BLaER1 (cell line): ENCODE measurements around the gene CDH4.

Experiments
- H3K27ac ChIP-seq: shearing (Covaris generic); formaldehyde crosslinking; 2 replicates; pipeline ENCODE4 v1.8.1; 2022
- H3K27me3 ChIP-seq: shearing (Covaris generic); formaldehyde crosslinking; 2 replicates; pipeline ENCODE4 v1.8.1; 2022
- H3K36me3 ChIP-seq: shearing (Covaris generic); formaldehyde crosslinking; 2 replicates; pipeline ENCODE4 v1.8.1; 2022
- H3K4me1 ChIP-seq: shearing (Covaris generic); formaldehyde crosslinking; 2 replicates; pipeline ENCODE4 v1.8.1; 2022
- H3K4me2 ChIP-seq: shearing (Covaris generic); formaldehyde crosslinking; 2 replicates; pipeline ENCODE4 v1.8.1; 2022
- H3K4me3 ChIP-seq: shearing (Covaris generic); formaldehyde crosslinking; 2 replicates; pipeline ENCODE4 v1.8.1; 2022
- H3K9ac ChIP-seq: shearing (Covaris generic); formaldehyde crosslinking; 2 replicates; pipeline ENCODE4 v1.8.1; 2022
- H3K9me3 ChIP-seq: shearing (Covaris generic); formaldehyde crosslinking; 2 replicates; pipeline ENCODE4 v1.8.1; 2022
- H4K20me1 ChIP-seq: shearing (Covaris generic); formaldehyde crosslinking; 2 replicates; pipeline ENCODE4 v1.8.1; 2022
- Cebpa-rat ChIP-seq: shearing (Covaris generic); IDR thresholded peaks from 2 replicates; pipeline ENCODE4 v1.8.1; 2022

CDH4 gene

GRCh38 chr20:61736001-61736635, 484.1 kb downstream of the CDH4 start:
- Histone ChIP-seq H3K27me3 (0 out of 2 replicates have a peak, but pooled peaks cover 10% of the 10 kb centered on the region), H3K4me2 (peak overlapping the region; percentile 97)

GRCh38 chr20:61736751-61737310, 484.8 kb downstream of the CDH4 start:
- Histone ChIP-seq H3K36me3 (no peaks in the 10 kb centered on the region), H3K4me2 (peak overlapping the region; percentile 97), H3K27ac (no peak overlapping the region), H3K9ac (no peak overlapping the region), H4K20me1 (peaks cover 44% of the 10 kb centered on the region), H3K27me3 (0 out of 2 replicates have a peak, but pooled peaks cover 10% of the 10 kb centered on the region), H3K9me3 (no peaks in the 10 kb centered on the region), H3K4me3 (no peak overlapping the region), H3K4me1 (peaks cover 76% of the 10 kb centered on the region)
- TF ChIP-seq Cebpa-rat: no peak

More at GRCh38 chr20:61736001-61736635, 484.1 kb downstream of the CDH4 start:
- Histone ChIP-seq H3K9ac (no peak overlapping the region), H4K20me1 (peaks cover 44% of the 10 kb centered on the region), H3K9me3 (no peaks in the 10 kb centered on the region), H3K36me3 (no peaks in the 10 kb centered on the region), H3K4me1 (peaks cover 71% of the 10 kb centered on the region), H3K27ac (no peak overlapping the region), H3K4me3 (no peak overlapping the region)
- no peak for TF ChIP-seq Cebpa-rat

- Histone ChIP-seq H3K9ac (no peak overlapping the region), H3K9me3 (no peaks in the 10 kb centered on the region), H3K4me1 (peaks cover 77% of the 10 kb centered on the region), H3K36me3 (no peaks in the 10 kb centered on the region), H3K4me2 (peak overlapping the region; percentile 97), H3K4me3 (no peak overlapping the region), H3K27ac (no peak overlapping the region), H3K27me3 (0 out of 2 replicates have a peak, but pooled peaks cover 10% of the 10 kb centered on the region), H4K20me1 (peaks cover 47% of the 10 kb centered on the region)
- TF ChIP-seq Cebpa-rat: no peak
These were observed 485.3 kb downstream of the CDH4 start for GRCh38 chr20:61737346-61737745.

- Histone ChIP-seq H3K27me3 (0 out of 2 replicates have a peak, but pooled peaks cover 10% of the 10 kb centered on the region), H3K4me2 (peak overlapping the region; percentile 66), H3K27ac (no peak overlapping the region), H4K20me1 (peaks cover 53% of the 10 kb centered on the region), H3K9ac (no peak overlapping the region), H3K9me3 (no peaks in the 10 kb centered on the region), H3K36me3 (no peaks in the 10 kb centered on the region), H3K4me3 (no peak overlapping the region), H3K4me1 (peaks cover 77% of the 10 kb centered on the region)
- no peak for TF ChIP-seq Cebpa-rat
These were observed 485.9 kb downstream of the CDH4 start for GRCh38 chr20:61737812-61738443.

- Histone ChIP-seq H3K27me3 (0 out of 2 replicates have a peak, but pooled peaks cover 10% of the 10 kb centered on the region), H3K4me2 (peak overlapping the region; percentile 66), H3K4me3 (no peak overlapping the region), H3K36me3 (no peaks in the 10 kb centered on the region), H3K9me3 (no peaks in the 10 kb centered on the region), H4K20me1 (peaks cover 60% of the 10 kb centered on the region), H3K4me1 (peaks cover 77% of the 10 kb centered on the region), H3K27ac (no peak overlapping the region), H3K9ac (no peak overlapping the region)
- TF ChIP-seq Cebpa-rat: no peak
These were observed 486.6 kb downstream of the CDH4 start for GRCh38 chr20:61738601-61739069.

- peaks cover 63% of the 10 kb centered on the region for H4K20me1 ChIP-seq
- peaks cover 77% of the 10 kb centered on the region for H3K4me1 ChIP-seq
- H3K27ac ChIP-seq: no peak overlapping the region
- peak overlapping the region; percentile 66 for H3K4me2 ChIP-seq
- H3K9ac ChIP-seq: no peak overlapping the region
- 0 out of 2 replicates have a peak, but pooled peaks cover 10% of the 10 kb centered on the region for H3K27me3 ChIP-seq
- H3K9me3 ChIP-seq: no peaks in the 10 kb centered on the region
- no peak overlapping the region for H3K4me3 ChIP-seq
- H3K36me3 ChIP-seq: no peaks in the 10 kb centered on the region
- TF ChIP-seq Cebpa-rat: no peak
These were observed 487.2 kb downstream of the CDH4 start for GRCh38 chr20:61739086-61739831.

GRCh38 chr20:61739832-61740118, 487.7 kb downstream of the CDH4 start:
- no peak overlapping the region for H3K4me2 ChIP-seq
- no peaks in the 10 kb centered on the region for H3K36me3 ChIP-seq
- no peak for TF ChIP-seq Cebpa-rat
- no peak overlapping the region for H3K4me3 ChIP-seq
- no peaks in the 10 kb centered on the region for H3K9me3 ChIP-seq
- no peak overlapping the region for H3K27ac ChIP-seq
- H3K4me1 ChIP-seq: peaks cover 77% of the 10 kb centered on the region
- no peak overlapping the region for H3K9ac ChIP-seq
- H3K27me3 ChIP-seq: 0 out of 2 replicates have a peak, but pooled peaks cover 13% of the 10 kb centered on the region
- peaks cover 66% of the 10 kb centered on the region for H4K20me1 ChIP-seq

GRCh38 chr20:61742097-61742825, 490.2 kb downstream of the CDH4 start:
- Histone ChIP-seq H3K9me3 (no peaks in the 10 kb centered on the region), H3K27me3 (0 out of 2 replicates have a peak, but pooled peaks cover 15% of the 10 kb centered on the region), H3K9ac (no peak overlapping the region), H3K4me2 (peak overlapping the region; percentile 93), H4K20me1 (peaks cover 64% of the 10 kb centered on the region), H3K4me3 (no peak overlapping the region), H3K27ac (no peak overlapping the region), H3K4me1 (peaks cover 79% of the 10 kb centered on the region), H3K36me3 (no peaks in the 10 kb centered on the region)
- no peak for TF ChIP-seq Cebpa-rat

GRCh38 chr20:61743606-61744005, 491.5 kb downstream of the CDH4 start:
- no peak overlapping the region for H3K4me3 ChIP-seq
- peak overlapping the region; percentile 93 for H3K4me2 ChIP-seq
- no peaks in the 10 kb centered on the region for H3K36me3 ChIP-seq
- peaks cover 51% of the 10 kb centered on the region for H4K20me1 ChIP-seq
- H3K4me1 ChIP-seq: peaks cover 76% of the 10 kb centered on the region
- no peak overlapping the region for H3K27ac ChIP-seq
- no peak for TF ChIP-seq Cebpa-rat
- 0 out of 2 replicates have a peak, but pooled peaks cover 6% of the 10 kb centered on the region for H3K27me3 ChIP-seq
- H3K9ac ChIP-seq: no peak overlapping the region
- H3K9me3 ChIP-seq: no peaks in the 10 kb centered on the region
